RWPE1 (cell line): ENCODE measurements around the gene LSM4.

Experiments used
- CTCF ChIA-PET: fragments of 350-600 bp; sonication (Branson Sonifier 250); formaldehyde crosslinking; extraction: SDS; loops from one replicate; lab custom pipeline; 2021; lab: Yijun Ruan, JAX
- POLR2A ChIA-PET: fragments of 400-600 bp; formaldehyde crosslinking; extraction: SDS; loops from one replicate; lab custom pipeline; 2020; ENCODE audit warnings: antibody characterized with exemption; ENCODE audit not compliant: low non-redundant PET; lab: Yijun Ruan, JAX
- DNase-seq: peaks from one replicate; pipeline ENCODE4 v3.0.0; 2012; ENCODE audit warnings: low spot score
- H3K27ac ChIP-seq: fragments of 450-650 bp; 2 replicates; pipeline ENCODE4 v1.5.1; 2017
- CTCF ChIP-seq: fragments of 450-650 bp; conservative IDR thresholded peaks from 2 replicates; pipeline ENCODE4 v1.5.1; 2017; ENCODE audit warnings: low read depth, mild to moderate bottlenecking

LSM4 gene

GRCh38 chr19:18309525-18310064, 13.3 kb downstream of the LSM4 start:
- no peak for DNase-seq
- TF ChIP-seq CTCF = no peak
- ChIA-PET POLR2A (no interaction called here), CTCF (no interaction called here)
- peak overlapping the region; percentile 97 for H3K27ac ChIP-seq

GRCh38 chr19:18308948-18309325, 13.9 kb downstream of the LSM4 start:
- no peak for DNase-seq
- no peak for TF ChIP-seq CTCF
- POLR2A ChIA-PET = no interaction called here
- H3K27ac ChIP-seq = peak overlapping the region; percentile 97
- CTCF ChIA-PET = no interaction called here

GRCh38 chr19:18308051-18308947, 14.6 kb downstream of the LSM4 start:
- ChIA-PET POLR2A (no interaction called here), CTCF (no interaction called here)
- peak overlapping the region; percentile 97 for H3K27ac ChIP-seq
- no peak for DNase-seq
- no peak for TF ChIP-seq CTCF

- ChIA-PET POLR2A (no interaction called here), CTCF (interaction anchor here (0.5 kb wide), 1 partner anchor 357 kb away, joined by 3 read pairs; no protein-coding TSS in a partner anchor)
- DNase-seq = no peak
- peak overlapping the region; percentile 97 for H3K27ac ChIP-seq
- TF ChIP-seq CTCF = no peak
Measured at GRCh38 chr19:18307271-18307681, 15.6 kb downstream of the LSM4 start.

GRCh38 chr19:18306888-18307260, 16.0 kb downstream of the LSM4 start:
- POLR2A ChIA-PET = no interaction called here
- CTCF ChIA-PET = interaction anchor here (0.5 kb wide), 1 partner anchor 357 kb away, joined by 3 read pairs; no protein-coding TSS in a partner anchor
- DNase-seq = no peak
- H3K27ac ChIP-seq = peak overlapping the region; percentile 97
- TF ChIP-seq CTCF = no peak

- TF ChIP-seq CTCF = no peak
- CTCF ChIA-PET = interaction anchor here (0.5 kb wide), 1 partner anchor 358 kb away, joined by 3 read pairs; no protein-coding TSS in a partner anchor
- peak overlapping the region; percentile 97 for H3K27ac ChIP-seq
- POLR2A ChIA-PET = no interaction called here
- no peak for DNase-seq
Measured at GRCh38 chr19:18306209-18306887, 16.5 kb downstream of the LSM4 start.
